Stomach (tissue), 4 donors: Measurements from ENCODE around the gene TNS3.

Experiments used
- EP300 ChIP-seq: sonication (generic); formaldehyde crosslinking; IDR thresholded peaks from one replicate; pipeline ENCODE4 v1.6.1; 2017; ENCODE audit warnings: antibody characterized with exemption
- POLR2A ChIP-seq, 4 donors: fragments of 450-650 bp; IDR thresholded peaks; one replicate each; pipeline ENCODE4 v1.6.1; 2016; ENCODE audit warnings: antibody characterized with exemption in 4 of 4, control low read depth in 2 of 4, mild to moderate bottlenecking in 1 of 4, moderate library complexity in 1 of 4
- TF ChIP-seq, protein P1 (sequence below), 7 experiments: fragments of 450-650 bp in 4 of 7; fragments of 200-600 bp in 3 of 7; sonication (generic) in 3 of 7; IDR thresholded peaks; one replicate each; pipeline ENCODE4 v1.5.1; 2016 to 2019; ENCODE audit warnings: antibody characterized with exemption in 7 of 7, control low read depth in 2 of 7, mild to moderate bottlenecking in 1 of 7

DNA sequence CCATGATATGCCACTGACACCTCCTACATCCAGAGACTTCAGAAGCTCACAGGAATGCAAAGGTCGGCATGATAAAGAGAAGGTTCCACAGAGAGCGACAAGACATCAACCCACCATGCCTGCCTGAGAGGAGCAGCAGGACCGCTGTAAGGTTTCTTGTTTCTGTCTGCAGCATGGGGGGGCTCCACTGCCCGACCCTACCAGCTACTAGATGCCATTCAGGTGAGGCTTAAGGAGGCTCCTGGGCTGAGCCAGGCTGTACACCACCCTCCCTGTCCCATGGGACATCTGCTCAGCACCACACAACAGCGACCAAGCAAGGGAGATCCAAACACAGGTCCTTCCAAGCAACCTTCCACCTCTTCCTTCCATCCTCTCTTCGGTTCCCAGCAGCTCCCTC is 234.6 kb downstream of the TNS3 start:
- TF ChIP-seq EP300 (no peak), POLR2A (IDR thresholded peaks at IDR 0.05) (no peak)
- TF ChIP-seq, protein P1, sequence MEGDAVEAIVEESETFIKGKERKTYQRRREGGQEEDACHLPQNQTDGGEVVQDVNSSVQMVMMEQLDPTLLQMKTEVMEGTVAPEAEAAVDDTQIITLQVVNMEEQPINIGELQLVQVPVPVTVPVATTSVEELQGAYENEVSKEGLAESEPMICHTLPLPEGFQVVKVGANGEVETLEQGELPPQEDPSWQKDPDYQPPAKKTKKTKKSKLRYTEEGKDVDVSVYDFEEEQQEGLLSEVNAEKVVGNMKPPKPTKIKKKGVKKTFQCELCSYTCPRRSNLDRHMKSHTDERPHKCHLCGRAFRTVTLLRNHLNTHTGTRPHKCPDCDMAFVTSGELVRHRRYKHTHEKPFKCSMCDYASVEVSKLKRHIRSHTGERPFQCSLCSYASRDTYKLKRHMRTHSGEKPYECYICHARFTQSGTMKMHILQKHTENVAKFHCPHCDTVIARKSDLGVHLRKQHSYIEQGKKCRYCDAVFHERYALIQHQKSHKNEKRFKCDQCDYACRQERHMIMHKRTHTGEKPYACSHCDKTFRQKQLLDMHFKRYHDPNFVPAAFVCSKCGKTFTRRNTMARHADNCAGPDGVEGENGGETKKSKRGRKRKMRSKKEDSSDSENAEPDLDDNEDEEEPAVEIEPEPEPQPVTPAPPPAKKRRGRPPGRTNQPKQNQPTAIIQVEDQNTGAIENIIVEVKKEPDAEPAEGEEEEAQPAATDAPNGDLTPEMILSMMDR (IDR thresholded peaks at IDR 0.05), result no peak
